Liver (tissue), 9 donors: ENCODE measurements around the gene RABL6. TPM values are rescaled to one million over a fixed set of nuclear protein-coding genes. Genes with fewer than 3 reads are reported as not detected.
A peak's percentile ranks its signal among the peaks of the same experiment; 100 is the strongest.
"Not testable (repeated sequence)": the region's sequence is repeated elsewhere in the genome, so short reads cannot be mapped to it uniquely, and the experiment has no call there.

Experiments
- DNase-seq: peaks from one replicate; pipeline ENCODE4 v3.0.0-alpha.2; 2017; ENCODE audit warnings: low spot score
- H3K27ac ChIP-seq, 2 donors: one replicate each; pipeline ENCODE4 v1.7.0; 2013; ENCODE audit warnings: inconsistent platforms in 2 of 2, low read length in 2 of 2, control low read depth in 1 of 2, low read depth in 1 of 2, mild to moderate bottlenecking in 1 of 2
- H3K27me3 ChIP-seq, 4 donors: one replicate each; pipeline versions ENCODE4 v1.6.1 to v1.7.0; 2013; ENCODE audit warnings: low read length in 3 of 4, inconsistent platforms in 1 of 4, mild to moderate bottlenecking in 1 of 4, moderate library complexity in 1 of 4; ENCODE audit not compliant: control insufficient read depth in 4 of 4, insufficient read depth in 4 of 4
- H3K36me3 ChIP-seq, 4 donors: one replicate each; pipeline versions ENCODE4 v1.6.1 to v1.7.0; 2013; ENCODE audit warnings: low read length in 3 of 4, mild to moderate bottlenecking in 3 of 4, low read depth in 1 of 4, moderate library complexity in 1 of 4; ENCODE audit not compliant: control insufficient read depth in 4 of 4, insufficient read depth in 3 of 4
- H3K4me1 ChIP-seq, 4 donors: one replicate each; pipeline versions ENCODE4 v1.6.1 to v1.7.0; 2013; ENCODE audit warnings: low read length in 3 of 4, mild to moderate bottlenecking in 3 of 4, moderate library complexity in 1 of 4; ENCODE audit not compliant: control insufficient read depth in 4 of 4, insufficient read depth in 4 of 4
- H3K4me3 ChIP-seq, 3 donors: one replicate each; pipeline versions ENCODE4 v1.6.1 to v1.7.0; 2013; ENCODE audit warnings: low read length in 3 of 3, control low read depth in 1 of 3, low read depth in 1 of 3, mild to moderate bottlenecking in 1 of 3
- H3K9ac ChIP-seq, 2 donors: one replicate each; pipeline ENCODE4 v1.7.0; 2013; ENCODE audit warnings: low read length in 2 of 2, mild to moderate bottlenecking in 2 of 2, moderate library complexity in 2 of 2, control low read depth in 1 of 2, low read depth in 1 of 2
- H3K9me3 ChIP-seq, 4 donors: one replicate each; pipeline versions ENCODE4 v1.6.1 to v1.7.0; 2013; ENCODE audit warnings: low read length in 3 of 4; ENCODE audit not compliant: control insufficient read depth in 4 of 4
- ATF3 ChIP-seq: IDR thresholded peaks from 2 replicates; pipeline ENCODE4 v1.6.1; 2016; ENCODE audit warnings: antibody characterized with exemption
- CTCF ChIP-seq: fragments of 150-350 bp; IDR thresholded peaks from 2 replicates; pipeline ENCODE4 v1.5.1; 2017; ENCODE audit warnings: improper control_type of control experiment, low read depth, low read length; ENCODE audit not compliant: missing input control
- EGR1 ChIP-seq, 2 donors: IDR thresholded peaks; 2 replicates each; pipeline ENCODE4 v1.6.1; 2016 to 2018; ENCODE audit warnings: antibody characterized with exemption in 2 of 2, low read depth in 2 of 2
- FOXA1 ChIP-seq: IDR thresholded peaks from 2 replicates; pipeline ENCODE4 v1.6.1; 2016; ENCODE audit warnings: antibody characterized with exemption
- FOXA2 ChIP-seq: IDR thresholded peaks from 2 replicates; pipeline ENCODE4 v1.6.1; 2016; ENCODE audit warnings: antibody characterized with exemption
- GABPA ChIP-seq, 2 donors: IDR thresholded peaks in 1 of 2; conservative IDR thresholded peaks in 1 of 2; 2 replicates each; pipeline ENCODE4 v1.6.1; 2016; ENCODE audit warnings: antibody characterized with exemption in 2 of 2, mild to moderate bottlenecking in 1 of 2, moderate library complexity in 1 of 2
- HNF4A ChIP-seq, 2 donors: conservative IDR thresholded peaks; 2 replicates each; pipeline ENCODE4 v1.6.1; 2016; ENCODE audit warnings: antibody characterized with exemption in 2 of 2, mild to moderate bottlenecking in 2 of 2
- HNF4G ChIP-seq: IDR thresholded peaks from 2 replicates; pipeline ENCODE4 v1.6.1; 2016; ENCODE audit warnings: antibody characterized with exemption
- JUND ChIP-seq, 2 donors: IDR thresholded peaks; 2 replicates each; pipeline ENCODE4 v1.6.1; 2016; ENCODE audit warnings: antibody characterized with exemption in 2 of 2
- MAX ChIP-seq: IDR thresholded peaks from 2 replicates; pipeline ENCODE4 v1.6.1; 2016; ENCODE audit warnings: antibody characterized with exemption
- NR2F2 ChIP-seq: IDR thresholded peaks from 2 replicates; pipeline ENCODE4 v1.6.1; 2016; ENCODE audit warnings: antibody characterized with exemption
- RAD21 ChIP-seq, 2 donors: IDR thresholded peaks; 2 replicates each; pipeline ENCODE4 v1.6.1; 2016; ENCODE audit warnings: antibody characterized with exemption in 2 of 2, mild to moderate bottlenecking in 2 of 2
- REST ChIP-seq: IDR thresholded peaks from 2 replicates; pipeline ENCODE4 v1.6.1; 2016; ENCODE audit warnings: antibody characterized with exemption, mild to moderate bottlenecking
- RXRA ChIP-seq, 2 donors: IDR thresholded peaks; 2 replicates each; pipeline ENCODE4 v1.6.1; 2017 to 2018; ENCODE audit warnings: antibody characterized with exemption in 2 of 2, mild to moderate bottlenecking in 1 of 2
- SP1 ChIP-seq: IDR thresholded peaks from 2 replicates; pipeline ENCODE4 v1.6.1; 2018; ENCODE audit warnings: antibody characterized with exemption, mild to moderate bottlenecking
- TAF1 ChIP-seq: conservative IDR thresholded peaks from 2 replicates; pipeline ENCODE4 v1.6.1; 2016; ENCODE audit warnings: antibody characterized with exemption, mild to moderate bottlenecking
- YY1 ChIP-seq: IDR thresholded peaks from 2 replicates; pipeline ENCODE4 v1.6.1; 2016; ENCODE audit warnings: antibody characterized with exemption, mild to moderate bottlenecking
- ZBTB33 ChIP-seq: IDR thresholded peaks from 2 replicates; pipeline ENCODE4 v1.6.1; 2016; ENCODE audit warnings: antibody characterized with exemption
- whole genome bisulfite sequencing: extraction: QIAGEN DNeasy Blood & Tissue Kit; methylation state at CpG from one replicate; pipeline ENCODE4 v1.1.7; 2013; 5-methylcytosine and 5-hydroxymethylcytosine counted together
- polyA plus RNA-seq, 2 donors: library from polyadenylated mRNA; stranded (reverse) in 1 of 2; unstranded in 1 of 2; fragments of 200-250 nt in 1 of 2; fragments of >200 nt in 1 of 2; fragmentation: Nextera tagmentation in 1 of 2; extraction: Ambion mirVana in 1 of 2; gene quantifications; one replicate each; pipeline versions ENCODE4 v1.2.1 to v1.2.3, GENCODE V29; 2013 to 2015
- total RNA-seq, 2 donors: library from RNA; depleted of rRNA; stranded (reverse); fragments of >200 nt; gene quantifications; one replicate each; pipeline ENCODE4 v1.2.3, GENCODE V29; 2014
- donor health status: healthy.
- donor health status: healthy.
- donor health status: healthy.
- donor health status: healthy.
- donor health status: healthy.

Gene RABL6
- total and polyA plus RNA-seq, 4 donors, result 3.6 to 32.6 (median 10.7) TPM

- peak; percentile 76 for TF ChIP-seq REST
- no peak for TF ChIP-seq FOXA2
Observed at GRCh38 chr9:136799854-136800657, 7.7 kb upstream of the RABL6 start (continued).

- H3K36me3 ChIP-seq, result no peaks in the 10 kb centered on the region
- peaks cover 16 to 35% (median 31%) of the 10 kb centered on the region in 4 donors for H3K4me1 ChIP-seq
- no peak for TF ChIP-seq SP1
- TF ChIP-seq REST, result no peak
- no peak for TF ChIP-seq NR2F2
- TF ChIP-seq GABPA (IDR thresholded peaks at IDR 0.05 in 1 of 2, conservative IDR thresholded peaks at IDR 0.05 in 1 of 2), result no peak
- TF ChIP-seq RXRA (IDR thresholded peaks at IDR 0.05), result no peak
- no peak for TF ChIP-seq TAF1
- TF ChIP-seq HNF4G, result no peak
- TF ChIP-seq RAD21 (IDR thresholded peaks at IDR 0.05), result no peak
- no peak for TF ChIP-seq EGR1 (IDR thresholded peaks at IDR 0.05; ENCODE audit: low read depth in 2 of 2)
- TF ChIP-seq ATF3, result no peak
- no peak for TF ChIP-seq JUND (IDR thresholded peaks at IDR 0.05)
- no peak for TF ChIP-seq FOXA1
- TF ChIP-seq ZBTB33, result no peak
- TF ChIP-seq YY1, result no peak
- TF ChIP-seq FOXA2, result no peak
- no peak for TF ChIP-seq MAX
- no peak for TF ChIP-seq HNF4A (conservative IDR thresholded peaks at IDR 0.05)
- no peak for TF ChIP-seq CTCF
- no peak for DNase-seq
- no peak overlapping the region for H3K27ac ChIP-seq
- WGBS, result 80% methylated on average over 6 of the region's 6 CpGs
- H3K4me3 ChIP-seq, result no peak overlapping the region
- H3K9me3 ChIP-seq, result no peaks in the 10 kb centered on the region
- H3K27me3 ChIP-seq, result no peaks in the 10 kb centered on the region
- no peak overlapping the region for H3K9ac ChIP-seq
Observed at GRCh38 chr9:136802321-136802720, 5.4 kb upstream of the RABL6 start.

GRCh38 chr9:136803009-136803550 lies 4.7 kb upstream of the RABL6 start:
- not testable (repeated sequence) for H3K9ac ChIP-seq, H3K9me3 ChIP-seq, H3K27me3 ChIP-seq, H3K27ac ChIP-seq, H3K4me3 ChIP-seq, DNase-seq, H3K36me3 ChIP-seq
- peaks cover 16 to 37% (median 32%) of the 10 kb centered on the region in 4 donors for H3K4me1 ChIP-seq
- 93% methylated on average over 8 of the region's 9 CpGs for WGBS
